GM19395 (cell line): ENCODE measurements around the gene SLC15A1.

Experiments
- ATAC-seq: cut with Tn5 transposase; IDR thresholded peaks from one replicate; pipeline ENCODE4 v1.9.1; 2021; ENCODE audit warnings: mild to moderate bottlenecking, moderate library complexity; ENCODE audit not compliant: unreplicated experiment

SLC15A1 gene

GRCh38 chr13:98781470-98781869 lies 29.0 kb upstream of the SLC15A1 start:
- no peak for ATAC-seq

- no peak for ATAC-seq
Observed at GRCh38 chr13:98781045-98781444, 28.6 kb upstream of the SLC15A1 start.

GRCh38 chr13:98780451-98780850 lies 28.0 kb upstream of the SLC15A1 start:
- ATAC-seq: no peak

GRCh38 chr13:98779695-98780094 lies 27.2 kb upstream of the SLC15A1 start:
- ATAC-seq: no peak

- ATAC-seq: no peak
Observed at GRCh38 chr13:98778749-98779148, 26.3 kb upstream of the SLC15A1 start.

GRCh38 chr13:98776644-98777043 lies 24.2 kb upstream of the SLC15A1 start:
- no peak for ATAC-seq

- ATAC-seq: no peak
Observed at GRCh38 chr13:98775844-98776598, 23.5 kb upstream of the SLC15A1 start.

- no peak for ATAC-seq
Observed at GRCh38 chr13:98775386-98775785, 22.9 kb upstream of the SLC15A1 start.

GRCh38 chr13:98774776-98775175 lies 22.3 kb upstream of the SLC15A1 start:
- ATAC-seq: no peak

GRCh38 chr13:98773921-98774320 lies 21.4 kb upstream of the SLC15A1 start:
- no peak for ATAC-seq

- ATAC-seq: no peak
Observed at GRCh38 chr13:98772794-98773452, 20.5 kb upstream of the SLC15A1 start.

GRCh38 chr13:98771838-98772611 lies 19.6 kb upstream of the SLC15A1 start:
- ATAC-seq: no peak

GRCh38 chr13:98769736-98770135 lies 17.3 kb upstream of the SLC15A1 start:
- no peak for ATAC-seq

GRCh38 chr13:98768522-98768921 lies 16.1 kb upstream of the SLC15A1 start:
- ATAC-seq: no peak

- ATAC-seq: no peak
Observed at GRCh38 chr13:98766697-98767096, 14.2 kb upstream of the SLC15A1 start.

GRCh38 chr13:98765996-98766519 lies 13.6 kb upstream of the SLC15A1 start:
- no peak for ATAC-seq

GRCh38 chr13:98761986-98762616 lies 9.6 kb upstream of the SLC15A1 start:
- ATAC-seq: peak; percentile 22

GRCh38 chr13:98761126-98761985 lies 8.9 kb upstream of the SLC15A1 start:
- ATAC-seq: peak; percentile 83

GRCh38 chr13:98755729-98756128 lies 3.3 kb upstream of the SLC15A1 start:
- no peak for ATAC-seq

- ATAC-seq: no peak
Observed at GRCh38 chr13:98755116-98755515, 2.6 kb upstream of the SLC15A1 start.
